RPMI7951 (cell line): ENCODE results near the gene EFL1. TPM values are rescaled to one million over a fixed set of nuclear protein-coding genes. Genes with fewer than 3 reads are reported as not detected.
"Not testable (repeated sequence)": the region's sequence is repeated elsewhere in the genome, so short reads cannot be mapped to it uniquely, and the experiment has no call there.

Experiments
- DNase-seq: peaks from one replicate; pipeline ENCODE4 v3.0.0-alpha.2; 2012; ENCODE audit warnings: low read depth
- total RNA-seq: library from RNA; depleted of rRNA; stranded (reverse); fragments of >200 nt; shearing (Covaris generic); gene quantifications from 2 replicates; pipeline ENCODE4 v1.2.3, GENCODE V29; 2014

Gene EFL1
- total RNA-seq, 1 experiment from 2014 or later = 34.4 TPM

DNA sequence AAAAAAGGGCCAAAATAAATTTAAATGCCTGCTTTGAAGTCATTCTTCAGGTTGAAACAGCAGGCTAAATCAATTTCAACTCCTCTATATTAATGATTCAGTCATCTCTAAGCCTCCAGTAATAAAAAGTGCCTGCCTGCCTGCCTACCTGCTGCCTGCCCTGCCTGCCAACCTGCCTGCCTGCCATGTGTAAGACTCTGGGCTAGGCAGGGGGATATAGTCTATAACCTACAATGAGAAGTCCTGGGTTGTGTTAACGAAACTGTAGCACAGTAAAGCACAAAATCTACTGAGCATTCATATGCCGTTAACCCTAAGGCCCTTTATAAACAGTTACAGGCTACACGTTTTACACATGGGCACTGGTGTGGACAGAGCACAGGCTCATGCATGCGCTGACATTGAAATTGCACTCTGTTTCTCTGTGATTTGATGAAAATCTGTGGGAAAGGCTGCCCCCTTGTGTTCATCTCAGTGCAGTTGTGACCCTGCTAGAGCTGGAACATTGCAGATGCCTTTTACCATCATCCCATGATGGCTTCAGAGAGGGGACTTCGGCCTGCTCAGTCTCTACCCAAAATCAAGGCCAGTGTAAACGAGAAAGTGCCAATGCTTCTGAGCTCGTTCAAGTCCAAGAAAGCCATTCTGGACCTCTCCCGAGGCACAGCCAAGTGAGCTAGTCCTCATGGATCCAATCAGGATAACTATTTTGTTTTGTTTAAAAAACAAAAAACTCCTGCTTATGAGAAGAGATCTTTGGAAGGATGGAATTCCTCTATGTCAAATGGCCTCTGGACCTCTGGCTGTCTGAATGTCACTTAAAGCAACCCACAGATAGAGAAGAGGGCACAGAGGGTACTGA lies 64.6 kb downstream of the EFL1 start:
- DNase-seq = peak; percentile 72

DNA sequence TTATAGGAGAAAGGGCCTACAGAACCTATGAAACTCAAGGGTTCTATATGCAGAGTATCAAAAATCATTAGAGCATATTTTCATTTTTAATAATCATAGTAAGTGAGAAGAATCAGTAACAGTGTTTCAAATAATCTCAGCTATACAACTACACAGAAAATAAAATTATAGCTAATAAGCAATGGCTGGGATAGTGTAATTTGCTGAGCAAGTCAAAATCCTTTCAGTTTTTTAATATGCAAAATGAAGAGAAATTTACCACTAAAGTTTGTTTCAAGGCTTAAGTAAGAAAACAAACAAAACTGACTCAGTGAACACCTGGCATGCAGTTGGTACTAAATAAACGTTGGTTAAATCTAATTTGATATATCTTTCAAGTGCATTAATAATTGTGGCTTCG lies 66.2 kb downstream of the EFL1 start:
- no peak for DNase-seq

DNA sequence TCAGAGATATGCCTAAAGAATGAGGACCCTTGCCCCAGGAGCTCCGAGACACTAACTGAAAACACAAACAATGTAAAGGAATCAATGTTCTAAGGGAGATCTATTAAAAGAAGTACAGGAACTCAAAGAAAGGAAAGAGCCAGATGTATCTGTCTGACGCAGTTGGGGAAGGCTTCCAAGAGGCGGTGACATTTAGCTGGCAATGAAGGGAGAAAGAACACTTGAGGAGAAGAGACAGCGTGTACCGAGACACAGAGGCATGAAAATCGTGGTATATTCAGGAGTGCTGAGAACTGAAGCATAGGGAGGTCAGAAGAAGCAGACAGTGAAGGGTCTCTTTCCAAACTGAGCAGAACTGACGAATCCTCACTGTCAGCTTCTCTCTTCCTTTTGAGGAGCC lies 66.7 kb downstream of the EFL1 start:
- not testable (repeated sequence) for DNase-seq

DNA sequence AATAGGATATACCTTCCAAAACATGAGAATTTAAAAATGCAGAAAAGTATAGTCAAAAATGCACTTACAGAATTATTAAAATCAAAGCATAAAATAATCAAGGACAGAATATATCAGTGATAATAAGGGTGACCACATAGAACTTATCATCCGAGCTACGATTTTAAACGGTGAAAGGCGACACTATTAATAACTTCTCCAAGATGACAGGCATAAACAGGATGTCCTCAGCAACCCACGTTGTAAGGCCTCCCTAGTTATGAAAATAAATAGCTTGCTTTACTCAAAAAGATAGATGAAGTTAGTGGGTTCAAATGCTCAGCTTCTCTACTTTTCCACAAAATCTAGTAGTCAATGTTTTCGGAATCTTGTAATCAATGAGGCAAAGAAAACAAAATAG lies 68.0 kb downstream of the EFL1 start:
- DNase-seq = not testable (repeated sequence)

DNA sequence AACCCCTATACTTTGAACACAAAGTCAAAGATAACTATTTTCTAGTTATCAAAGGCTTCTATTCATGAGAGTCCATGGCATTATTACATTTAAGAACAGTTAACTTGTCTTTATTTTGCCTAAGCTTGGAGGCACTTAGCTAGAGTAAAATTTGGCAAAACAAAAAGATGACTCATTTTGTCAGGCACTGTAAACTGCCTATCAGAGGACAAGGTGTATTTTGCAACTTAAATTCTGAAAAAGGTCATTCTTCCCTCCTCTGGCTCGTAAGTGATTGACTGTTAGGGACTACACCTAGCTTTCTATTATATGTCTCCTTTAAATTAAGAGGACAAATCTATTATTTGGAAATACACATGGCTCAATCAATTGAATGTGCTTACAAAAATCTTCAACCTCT lies 69.1 kb downstream of the EFL1 start:
- DNase-seq = not testable (repeated sequence)

DNA sequence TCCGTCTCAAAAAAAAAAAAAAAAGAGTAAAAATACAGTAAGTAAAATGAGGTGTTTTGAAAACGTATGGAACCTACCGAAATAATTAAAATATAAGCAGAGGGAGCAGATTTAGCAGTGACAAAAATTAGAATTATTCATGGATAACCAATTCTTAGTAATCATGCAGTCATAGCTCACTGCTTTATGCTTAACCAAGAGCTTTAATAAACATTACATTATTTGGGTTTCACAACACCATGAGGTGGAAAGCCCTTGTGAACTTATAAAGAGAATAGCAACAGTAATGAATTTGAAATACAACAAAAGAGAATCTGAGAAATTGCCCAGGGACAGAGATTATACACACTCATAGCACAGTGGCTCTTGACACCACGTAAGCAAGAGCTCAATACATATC lies 70.1 kb downstream of the EFL1 start:
- DNase-seq = not testable (repeated sequence)

DNA sequence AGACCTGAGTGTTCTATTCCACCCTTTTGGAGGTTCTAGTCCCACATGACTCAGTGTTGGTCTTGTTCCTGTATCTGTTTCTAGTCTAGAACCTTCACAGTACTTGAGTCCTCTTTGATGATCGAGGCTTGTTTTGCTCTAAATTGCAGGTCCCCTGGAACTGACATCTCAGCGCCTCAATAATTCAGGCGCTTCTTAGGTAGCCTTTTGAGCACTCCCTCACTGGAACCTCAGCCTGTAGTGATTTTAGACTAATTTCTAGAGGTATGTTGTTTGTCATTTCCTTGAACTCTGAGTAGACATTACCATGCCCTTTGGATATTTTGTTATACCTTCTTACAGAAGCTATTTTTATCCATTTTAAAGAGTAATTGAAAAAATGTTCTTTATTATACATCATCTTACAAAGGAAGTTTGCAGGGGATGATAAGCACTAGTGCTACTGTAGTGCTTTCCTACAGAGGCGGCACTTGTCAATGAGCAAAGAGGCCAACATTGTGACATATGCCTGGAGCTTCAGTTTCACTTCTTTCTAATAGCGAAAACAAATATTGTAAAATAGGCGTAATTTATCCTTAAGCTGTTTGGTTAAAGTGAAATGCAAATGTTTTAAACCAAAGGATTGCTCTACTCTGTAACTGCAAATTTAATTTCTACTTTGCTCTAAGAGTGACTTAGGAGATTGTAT lies 75.7 kb downstream of the EFL1 start:
- DNase-seq = no peak

DNA sequence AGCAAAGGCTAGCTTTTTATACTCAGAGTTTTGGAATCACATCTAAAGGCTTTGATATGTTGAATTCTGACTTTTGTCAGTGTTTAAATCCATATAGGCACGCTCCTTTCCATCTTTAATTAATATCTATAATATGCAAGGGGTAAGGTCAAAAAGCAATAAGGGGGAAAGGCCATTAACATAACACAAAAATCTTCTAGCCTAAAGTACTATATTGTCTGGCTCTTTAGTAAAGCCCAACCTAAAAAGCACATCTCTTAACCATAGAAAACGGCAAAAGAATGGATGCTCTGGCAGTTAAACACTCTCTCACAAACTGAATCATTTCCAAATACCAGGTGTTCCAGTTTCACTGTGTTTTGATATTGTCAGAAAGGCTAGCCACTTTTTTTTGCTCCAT lies 76.4 kb downstream of the EFL1 start:
- DNase-seq = no peak

DNA sequence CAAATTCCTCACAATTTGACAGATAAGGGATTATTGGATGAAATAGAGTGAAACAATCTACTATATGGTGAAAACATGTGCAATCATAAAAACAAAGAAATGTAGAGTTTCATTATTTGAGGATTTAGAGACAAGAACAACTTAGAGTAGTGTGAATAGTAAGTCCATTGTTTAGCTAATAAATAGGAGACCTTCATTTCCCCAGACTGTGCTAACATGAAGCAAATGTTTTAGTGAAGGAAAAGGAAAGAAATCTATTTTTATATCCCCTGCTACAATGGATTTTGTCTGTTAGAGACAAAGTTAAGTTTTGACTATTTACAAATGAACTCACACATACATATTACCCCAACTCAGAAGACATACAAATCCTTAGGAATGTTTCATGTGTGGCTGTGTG lies 77.8 kb downstream of the EFL1 start:
- DNase-seq = no peak

DNA sequence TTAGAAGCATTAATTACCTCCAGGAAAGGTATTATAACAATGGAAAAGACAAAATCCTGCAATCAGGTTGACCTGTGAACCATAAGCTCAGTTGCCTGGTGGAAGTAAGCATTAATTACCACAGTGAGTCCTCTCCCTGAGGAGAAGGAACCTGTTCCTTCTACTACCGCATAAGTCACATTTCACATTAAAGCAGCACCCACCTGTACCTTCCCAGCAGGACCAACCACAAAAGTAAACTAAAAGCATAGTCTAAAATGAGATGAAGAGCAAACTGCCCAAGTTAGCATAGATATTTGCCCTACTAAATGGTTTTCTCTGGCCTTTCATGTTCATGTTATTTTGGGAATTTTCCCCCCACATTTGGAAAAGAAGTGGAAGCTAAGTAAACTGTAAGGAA lies 78.2 kb downstream of the EFL1 start:
- DNase-seq = no peak

DNA sequence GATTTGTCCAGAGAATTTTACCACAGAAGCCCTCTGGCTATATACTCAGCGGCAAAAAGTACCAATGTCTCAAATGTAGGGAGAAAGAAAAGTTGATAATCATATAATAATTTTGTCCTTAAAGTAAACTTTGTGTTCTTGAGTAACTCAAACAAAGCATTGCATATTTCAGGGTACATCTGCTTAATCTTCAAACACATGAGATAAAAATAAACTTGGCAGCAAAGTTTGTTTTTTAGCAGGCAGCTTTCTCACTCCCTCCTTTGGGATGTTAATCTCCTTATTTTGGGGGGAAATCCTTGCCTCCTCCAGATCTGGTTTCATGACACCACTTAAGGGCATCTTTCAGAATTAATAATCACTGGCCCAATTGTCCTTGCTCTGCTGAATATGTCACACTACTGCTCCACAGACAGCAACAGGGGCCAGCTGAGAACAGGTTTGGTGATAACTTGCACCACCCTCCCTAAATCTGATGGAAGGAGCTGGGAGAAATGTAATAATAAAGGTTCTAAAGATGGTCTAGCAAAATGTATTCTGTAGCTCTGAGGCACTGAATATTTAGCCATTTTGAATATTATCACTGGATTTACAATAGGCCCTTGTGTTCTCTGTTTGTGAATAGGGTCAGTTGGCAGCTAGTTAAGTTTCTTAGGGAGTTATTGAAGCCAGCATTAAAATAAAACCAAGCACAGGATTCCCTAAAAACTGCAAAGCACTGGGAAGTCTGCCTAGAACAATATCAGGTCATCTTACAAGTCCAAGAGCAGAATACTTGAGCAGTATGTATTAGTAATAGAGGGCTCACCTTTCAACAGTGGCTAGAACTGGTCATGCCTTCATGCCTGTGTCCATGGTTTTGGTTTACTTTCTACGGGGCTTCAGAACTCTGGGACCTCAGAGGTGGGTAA lies 79.2 kb downstream of the EFL1 start:
- peak; percentile 29 for DNase-seq

DNA sequence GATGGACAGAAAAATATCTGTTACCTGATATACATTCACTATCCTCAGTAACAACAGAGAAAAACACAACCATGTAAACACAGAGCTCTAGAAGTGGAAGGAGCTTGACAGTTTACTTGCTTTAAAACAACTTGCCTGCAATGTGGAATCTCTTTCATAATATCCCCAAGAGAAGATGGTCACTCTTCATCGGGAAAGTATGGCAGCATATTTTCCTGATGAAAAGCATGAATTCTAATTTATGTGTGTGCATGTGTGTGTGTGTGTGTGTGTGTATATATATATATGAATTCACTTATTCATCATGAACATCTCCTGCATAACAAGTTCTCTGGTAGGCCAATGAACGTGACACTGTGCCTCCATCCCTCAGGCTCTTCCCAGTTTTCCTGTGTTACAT lies 81.2 kb downstream of the EFL1 start:
- DNase-seq = no peak

DNA sequence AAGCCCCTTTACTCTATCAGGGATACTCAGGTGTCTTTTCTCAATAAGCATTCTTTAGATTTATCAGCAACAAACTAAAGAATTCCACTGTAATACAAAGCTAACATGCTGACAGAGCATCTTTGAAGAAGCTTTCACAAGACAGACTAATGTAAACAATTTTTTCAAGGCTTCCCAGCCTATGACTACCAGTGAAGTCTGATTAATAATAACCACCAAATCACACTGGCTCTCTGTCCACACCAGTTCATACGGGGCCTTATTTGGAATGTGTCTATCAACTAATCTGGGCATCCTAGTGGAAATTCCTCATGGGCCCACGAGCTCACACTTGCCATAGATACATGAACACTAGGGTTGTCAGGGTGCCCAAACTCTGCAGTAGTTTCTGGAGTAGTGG lies 84.5 kb downstream of the EFL1 start:
- peak; percentile 51 for DNase-seq

DNA sequence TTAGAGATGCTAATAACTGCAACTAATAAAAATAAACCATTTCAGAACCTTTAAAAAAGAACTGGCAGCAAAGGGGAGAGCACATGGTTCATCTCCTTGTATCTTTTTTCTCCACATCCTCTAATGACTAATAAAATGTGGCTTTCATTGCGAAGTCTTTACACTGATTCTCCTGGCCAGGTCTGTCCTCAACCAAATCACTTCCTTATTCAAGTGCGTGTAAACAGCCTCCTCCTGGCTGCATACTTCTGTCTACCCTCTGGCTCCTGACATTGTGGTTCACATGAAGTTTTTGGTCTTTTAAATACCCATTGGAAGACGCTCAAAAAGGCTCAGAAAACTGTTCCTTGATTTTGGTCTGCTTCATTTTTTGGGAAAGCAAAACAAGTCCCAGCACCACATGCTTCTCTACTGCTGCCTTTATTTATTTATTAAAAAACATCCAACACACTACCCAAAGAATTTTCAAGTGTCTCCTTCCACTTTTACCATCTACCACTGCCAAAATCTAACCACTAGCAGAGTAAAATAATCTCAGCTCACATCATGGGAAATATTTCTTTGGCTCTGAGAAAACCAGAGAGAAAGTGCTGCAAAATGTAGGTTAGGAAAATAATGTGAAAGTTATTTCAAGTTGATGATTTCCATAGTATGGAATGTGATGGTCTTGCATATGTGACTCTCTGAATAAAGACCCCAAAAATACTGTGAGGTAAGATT lies 85.1 kb downstream of the EFL1 start:
- DNase-seq = peak; percentile 75

DNA sequence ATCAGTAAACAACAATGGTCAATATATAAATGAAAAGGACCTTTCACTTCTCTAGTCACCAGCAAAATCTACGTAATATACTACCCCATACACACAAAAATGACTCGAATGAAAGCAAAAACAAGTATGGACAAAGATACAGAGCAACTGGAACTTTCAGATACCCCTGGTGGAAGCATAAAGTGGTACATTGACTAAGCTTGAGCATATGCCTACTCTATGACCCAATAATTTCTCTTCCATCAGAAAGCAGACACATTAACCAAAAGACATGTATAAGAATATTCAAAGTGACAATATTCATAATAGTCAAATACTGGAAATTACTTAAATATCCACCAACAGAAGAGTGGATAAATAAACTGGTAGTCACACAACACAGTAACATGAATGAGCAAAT lies 86.0 kb downstream of the EFL1 start:
- DNase-seq = no peak

DNA sequence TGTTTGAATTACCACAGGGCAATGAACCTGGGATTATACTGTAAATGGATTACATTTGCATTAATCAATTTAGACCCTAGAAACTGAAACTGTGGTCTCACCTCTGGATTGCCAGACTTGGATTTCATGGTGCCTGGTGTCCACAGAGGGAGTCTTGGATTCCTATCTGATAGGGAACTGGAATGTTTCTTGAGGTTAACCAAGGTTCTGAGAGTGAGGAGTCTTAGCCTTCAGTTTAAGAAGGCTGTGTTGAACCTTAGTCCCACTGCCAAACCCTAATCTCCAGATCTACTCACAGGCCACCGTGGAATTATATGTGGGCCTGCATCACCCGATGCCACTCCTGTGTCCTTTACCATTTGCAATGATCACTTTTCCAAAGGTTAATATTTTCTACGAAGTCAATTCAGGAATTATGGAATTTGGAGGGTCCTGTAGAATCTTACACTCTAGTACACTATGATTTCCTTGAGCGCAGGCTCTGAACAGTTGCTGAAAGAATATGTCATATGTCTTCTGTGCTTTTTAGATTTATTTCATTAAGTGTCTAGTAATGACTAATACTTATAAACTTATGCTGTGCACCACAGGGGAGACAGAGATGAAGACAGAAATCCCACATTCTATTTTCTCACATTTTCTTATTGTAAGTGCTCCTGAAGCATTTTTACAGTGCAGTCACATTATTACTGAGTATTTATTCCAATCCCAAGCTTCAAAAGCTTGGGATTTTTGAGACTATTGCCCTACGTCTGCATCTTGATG lies 87.9 kb downstream of the EFL1 start:
- DNase-seq = peak; percentile 29

DNA sequence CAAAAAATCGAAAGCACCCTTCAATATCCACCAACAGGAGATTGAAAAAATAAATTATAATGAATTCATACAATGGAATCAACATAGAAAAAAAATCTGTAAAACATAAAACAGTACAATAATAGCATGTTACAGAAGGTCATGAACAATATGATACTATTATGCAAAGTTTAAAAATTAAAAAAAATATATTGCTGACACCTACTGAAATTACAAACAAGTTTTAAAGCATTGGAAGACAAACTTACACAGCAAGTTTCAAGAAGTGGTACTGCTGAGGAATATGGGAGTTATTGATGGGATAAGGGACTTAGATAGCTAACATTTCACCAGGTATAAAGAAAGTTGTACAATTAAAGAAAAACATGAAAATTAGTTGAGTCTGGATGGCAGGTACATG lies 89.4 kb downstream of the EFL1 start:
- DNase-seq = no peak

DNA sequence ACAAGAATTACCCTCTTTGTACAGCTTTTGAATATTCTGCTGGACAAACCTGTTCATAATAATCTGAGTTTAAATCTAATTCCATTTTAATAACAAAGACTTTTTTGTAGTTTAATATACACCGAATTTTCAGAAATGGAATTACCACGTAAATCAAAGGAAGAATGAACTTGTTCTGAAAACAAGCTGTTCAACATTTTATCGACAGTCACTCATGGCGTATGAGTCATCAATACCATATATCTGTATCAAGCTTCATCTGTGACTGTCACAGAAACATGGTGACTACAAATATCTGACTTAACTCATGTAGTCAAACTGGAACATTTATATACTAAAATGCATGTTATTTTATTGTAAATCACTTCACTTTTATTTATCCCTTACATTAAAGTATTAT lies 90.0 kb downstream of the EFL1 start:
- DNase-seq = no peak

DNA sequence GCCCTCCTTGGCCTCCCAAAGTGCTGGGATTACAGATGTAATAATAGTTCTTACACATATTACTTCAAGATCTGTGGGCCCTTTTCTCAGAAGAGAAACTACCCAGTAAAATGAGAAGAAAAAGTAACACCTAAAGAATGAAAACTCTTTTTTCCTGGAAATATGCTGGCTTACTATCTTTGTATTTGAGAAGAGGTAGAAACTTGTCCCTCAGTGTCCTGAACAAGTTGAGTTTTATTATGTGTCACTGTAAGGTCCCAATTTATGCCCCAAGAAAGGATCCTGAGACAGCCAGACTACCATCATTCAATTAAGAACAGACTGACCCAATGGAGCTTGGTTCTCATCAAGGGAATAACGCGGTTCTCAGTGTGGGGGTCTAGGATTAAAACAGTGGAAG lies 93.8 kb downstream of the EFL1 start:
- no peak for DNase-seq

DNA sequence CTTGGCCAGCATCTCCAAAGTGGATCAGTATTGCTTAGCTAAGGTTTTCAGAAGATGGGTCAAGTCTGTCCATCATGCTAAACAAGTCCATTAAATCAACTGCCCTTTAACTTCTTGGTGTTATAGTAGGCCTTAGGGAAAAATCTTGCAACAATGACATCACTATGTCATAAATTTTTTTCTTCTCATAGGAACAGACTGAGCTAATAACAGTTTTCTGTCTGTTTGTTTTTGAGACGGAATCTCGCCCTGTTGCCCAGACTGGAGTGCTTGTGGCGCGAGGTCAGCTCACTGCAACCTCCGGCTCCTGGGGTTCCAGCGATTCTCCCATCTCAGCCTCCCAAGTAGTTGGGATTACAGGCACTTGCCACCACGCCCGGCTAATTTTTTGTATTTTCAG lies 94.2 kb downstream of the EFL1 start:
- no peak for DNase-seq

DNA sequence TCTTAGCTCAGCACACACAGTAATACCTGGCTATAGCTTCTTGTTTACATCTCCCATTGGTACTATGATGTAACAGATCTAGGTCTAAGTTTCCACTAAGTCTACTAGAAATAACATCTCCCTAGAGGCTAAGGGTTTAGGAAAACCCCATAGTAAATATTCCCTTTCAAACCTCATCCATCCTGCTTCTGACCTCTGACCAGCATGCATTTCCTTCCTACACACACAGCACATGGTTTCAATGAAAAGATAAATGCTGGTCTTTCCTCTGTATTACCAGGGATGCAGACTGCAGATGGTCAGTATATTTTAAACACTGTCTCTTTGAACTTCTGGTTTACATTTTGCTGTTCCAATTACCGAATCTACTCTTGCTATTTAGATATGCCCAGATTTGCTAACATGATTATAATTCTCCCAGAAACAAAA lies 96.6 kb downstream of the EFL1 start:
- DNase-seq = no peak
